Activated naive CD8-positive, alpha-beta T cell treated with anti-CD3 and anti-CD28 coated beads, Interleukin-2, amount 10 ng/mL, durations not matched to agents 7 days and 5 days (primary cell): ENCODE results near the gene TDP2. TPM values are rescaled to one million over a fixed set of nuclear protein-coding genes. Genes with fewer than 3 reads are reported as not detected.

ENCODE experiments used
- total RNA-seq, 2 experiments: library from RNA; stranded (reverse); gene quantifications; one replicate each; pipeline ENCODE4 v1.2.3, GENCODE V29; 2021

Gene TDP2
- total RNA-seq, 2 experiments from 2014 or later = 48.9 to 54.5 TPM

Other genes starting within 250 kb of the TDP2 start
- gene GPLD1, start 177.3 kb downstream of the TDP2 start, total RNA-seq = under 1 TPM; 0.34 to 0.42 TPM
- 1 to 10 TPM; 6.6 to 6.9 TPM for gene ALDH5A1, start 171.9 kb downstream of the TDP2 start, total RNA-seq
- under 1 TPM in 1 of 2 experiments, not detected in 1; 0.06 TPM for gene KIAA0319, start 20.7 kb downstream of the TDP2 start, total RNA-seq
- gene ACOT13, start 178 bp upstream of the TDP2 start, total RNA-seq = 10 to 100 TPM; 16.6 to 20.6 TPM
- 100 to 1,000 TPM; 161 to 166 TPM for gene C6orf62, start 52.3 kb upstream of the TDP2 start, total RNA-seq
- 10 to 100 TPM; 50.1 to 53.5 TPM for gene GMNN, start 108.0 kb upstream of the TDP2 start, total RNA-seq
- 1 to 10 TPM; 1.6 to 2.2 TPM for gene ARMH2, start 132.0 kb upstream of the TDP2 start, total RNA-seq